Keratinocyte (primary cell): ENCODE measurements around the gene CRACR2B. TPM values are rescaled to one million over a fixed set of nuclear protein-coding genes. Genes with fewer than 3 reads are reported as not detected.

Experiments used
- DNase-seq: peaks from one replicate; pipeline ENCODE4 v3.0.0-alpha.2; 2011; ENCODE audit warnings: low read depth, missing footprints, low spot score
- FAIRE-seq: peaks from 2 replicates; lab custom pipeline; 2011; peaks lifted over from hg19 to GRCh38; lab: Jason Lieb, UNC
- H2AFZ ChIP-seq: 2 replicates; pipeline ENCODE4 v1.6.0; 2012; ENCODE audit warnings: low read length, control low read depth, inconsistent platforms; ENCODE audit not compliant: control insufficient read depth
- H3K27ac ChIP-seq: 2 replicates; pipeline ENCODE4 v1.5.1; 2011; ENCODE audit warnings: low read length; ENCODE audit not compliant: control insufficient read depth, insufficient read depth
- H3K27me3 ChIP-seq: 3 replicates; pipeline ENCODE4 v1.6.0; 2011; ENCODE audit warnings: low read length; ENCODE audit not compliant: control insufficient read depth, insufficient read depth; ENCODE audit errors: extremely low read depth
- H3K36me3 ChIP-seq, 2 experiments: 2 replicates in 1 of 2; 3 replicates in 1 of 2; pipeline ENCODE4 v1.5.1; 2011; ENCODE audit warnings: low read length in 2 of 2, mild to moderate bottlenecking in 1 of 2; ENCODE audit not compliant: control insufficient read depth in 2 of 2, insufficient read depth in 2 of 2; ENCODE audit errors: extremely low read depth in 1 of 2
- H3K4me1 ChIP-seq: 3 replicates; pipeline ENCODE4 v1.5.1; 2011; ENCODE audit warnings: low read length; ENCODE audit not compliant: control insufficient read depth, insufficient read depth; ENCODE audit errors: extremely low read depth
- H3K4me2 ChIP-seq: 3 replicates; pipeline ENCODE4 v1.6.0; 2011; ENCODE audit warnings: low read depth, low read length; ENCODE audit not compliant: control insufficient read depth, insufficient read depth; ENCODE audit errors: extremely low read depth
- H3K4me3 ChIP-seq, 3 experiments: fragments of 200-600 bp in 1 of 3; sonication (generic) in 1 of 3; 2 replicates in 2 of 3; 3 replicates in 1 of 3; pipeline ENCODE4 v1.5.1; 2011 to 2016; ENCODE audit warnings: low read length in 3 of 3, mild to moderate bottlenecking in 3 of 3, control low read depth in 2 of 3, inconsistent platforms in 1 of 3, low read depth in 1 of 3, mixed read lengths in 1 of 3, mixed run types in 1 of 3, moderate library complexity in 1 of 3; ENCODE audit not compliant: control insufficient read depth in 2 of 3, insufficient read depth in 2 of 3; ENCODE audit errors: extremely low read depth in 1 of 3
- H3K79me2 ChIP-seq: 2 replicates; pipeline ENCODE4 v1.6.0; 2012; ENCODE audit warnings: low read length; ENCODE audit not compliant: control insufficient read depth, insufficient read depth
- H3K9ac ChIP-seq: 3 replicates; pipeline ENCODE4 v1.6.0; 2011; ENCODE audit warnings: low read length; ENCODE audit not compliant: control insufficient read depth, insufficient read depth; ENCODE audit errors: extremely low read depth
- H3K9me1 ChIP-seq: 3 replicates; pipeline ENCODE4 v1.6.0; 2011; ENCODE audit warnings: low read length; ENCODE audit not compliant: control insufficient read depth, insufficient read depth; ENCODE audit errors: extremely low read depth
- H3K9me3 ChIP-seq: 2 replicates; pipeline ENCODE4 v1.5.1; 2012; ENCODE audit warnings: low read depth, low read length; ENCODE audit not compliant: control insufficient read depth
- H4K20me1 ChIP-seq: 3 replicates; pipeline ENCODE4 v1.6.0; 2011; ENCODE audit warnings: low read length; ENCODE audit not compliant: control insufficient read depth, insufficient read depth; ENCODE audit errors: extremely low read depth
- EZH2 ChIP-seq: IDR thresholded peaks from one replicate; pipeline ENCODE4 v1.6.1; 2012; ENCODE audit warnings: inconsistent platforms, mild to moderate bottlenecking, low read length, moderate library complexity
- dilution Hi-C: fragments of 300-500 bp; cut with MboI; formaldehyde crosslinking; loops from one replicate; pipeline ENCODE4 v1.7.0; 2020; ENCODE audit warnings: low sequenced_read_pairs; ENCODE audit not compliant: extremely low pct_ligation_motif_present
- polyA plus RNA-seq, 5 experiments: library from polyadenylated mRNA; depleted of rRNA in 3 of 5; stranded (reverse) in 3 of 5; stranded (forward) in 1 of 5; unstranded in 1 of 5; fragments of >200 nt; gene quantifications; 1 replicate in 1 of 5; 2 replicates in 3 of 5; 3 replicates in 1 of 5; pipeline versions ENCODE4 v1.2.1 to v1.2.3, GENCODE V29; 2011 to 2012; ENCODE audit warnings: missing spikeins in 2 of 5, low read depth in 1 of 5, low replicate concordance in 1 of 5
- TF ChIP-seq, protein P1 (sequence below), 3 experiments: IDR thresholded peaks in 1 of 3; conservative IDR thresholded peaks in 1 of 3; optimal IDR thresholded peaks in 1 of 3; 2 replicates in 2 of 3; 3 replicates in 1 of 3; pipeline versions ENCODE3 to v1.5.1; 2011; ENCODE audit warnings: low read length in 3 of 3, mild to moderate bottlenecking in 3 of 3, moderate library complexity in 2 of 3, control low read depth in 1 of 3, inconsistent platforms in 1 of 3; ENCODE audit not compliant: insufficient read depth in 2 of 3; ENCODE audit errors: extremely low read depth in 1 of 3

CRACR2B gene
- polyA plus RNA-seq, 1 donor (not counting 4 experiments of a cell fraction or from before 2014, with no cell fraction given), result 0.17 TPM

DNA sequence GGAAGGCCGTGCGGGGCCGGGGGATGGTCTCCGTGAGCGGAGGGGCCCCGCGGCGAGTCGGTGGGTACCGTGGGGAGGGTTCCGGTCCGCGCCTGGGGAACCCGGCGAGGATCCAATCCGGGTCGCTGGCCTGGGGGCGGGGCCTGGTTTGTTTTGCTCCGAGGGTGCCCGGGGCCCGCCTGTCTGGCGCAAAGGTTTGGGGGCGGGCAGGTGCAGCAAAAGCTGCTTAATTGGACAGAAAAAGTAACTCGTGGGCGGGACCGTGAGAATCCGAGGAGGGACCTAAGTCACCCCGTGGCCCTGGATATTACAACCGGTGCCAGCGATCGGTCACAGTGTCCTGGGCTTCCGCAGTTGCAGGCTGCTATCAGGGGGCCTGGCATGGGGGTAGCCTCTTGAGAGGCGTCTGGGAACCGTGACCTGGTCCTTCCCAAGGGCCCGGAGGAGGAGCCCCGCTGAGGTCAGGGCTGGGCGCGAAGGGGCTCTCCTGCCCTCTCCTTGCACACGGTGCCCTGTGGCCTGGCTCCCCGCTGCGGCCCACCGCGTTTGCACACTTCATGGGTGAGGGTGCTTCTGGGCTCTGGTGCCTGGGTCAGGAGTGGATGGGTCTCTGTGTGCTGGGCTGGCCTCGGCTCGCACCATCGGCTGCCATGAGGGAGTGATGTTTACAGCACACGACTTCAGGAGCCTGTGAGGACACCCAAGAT is 7.6 kb upstream of the CRACR2B start:
- dilution Hi-C loops, result no loop called here
- Histone ChIP-seq H3K4me1 (peaks cover 25% of the 10 kb centered on the region), H3K9ac (peak overlapping the region; percentile 81), H3K4me2 (peak overlapping the region; percentile 68), H3K36me3 (peaks cover 0 to 6% of the 10 kb centered on the region in 2 experiments), H3K27me3 (no peaks in the 10 kb centered on the region), H3K9me1 (peaks cover 7% of the 10 kb centered on the region), H3K4me3 (peak overlapping the region; percentile 71 to 78 (median 75)), H3K79me2 (peaks cover 6% of the 10 kb centered on the region), H3K9me3 (no peaks in the 10 kb centered on the region), H3K27ac (peak overlapping the region; percentile 76), H4K20me1 (no peaks in the 10 kb centered on the region), H2AFZ (no peak overlapping the region)
- TF ChIP-seq EZH2, result no peak
- TF ChIP-seq, protein P1, sequence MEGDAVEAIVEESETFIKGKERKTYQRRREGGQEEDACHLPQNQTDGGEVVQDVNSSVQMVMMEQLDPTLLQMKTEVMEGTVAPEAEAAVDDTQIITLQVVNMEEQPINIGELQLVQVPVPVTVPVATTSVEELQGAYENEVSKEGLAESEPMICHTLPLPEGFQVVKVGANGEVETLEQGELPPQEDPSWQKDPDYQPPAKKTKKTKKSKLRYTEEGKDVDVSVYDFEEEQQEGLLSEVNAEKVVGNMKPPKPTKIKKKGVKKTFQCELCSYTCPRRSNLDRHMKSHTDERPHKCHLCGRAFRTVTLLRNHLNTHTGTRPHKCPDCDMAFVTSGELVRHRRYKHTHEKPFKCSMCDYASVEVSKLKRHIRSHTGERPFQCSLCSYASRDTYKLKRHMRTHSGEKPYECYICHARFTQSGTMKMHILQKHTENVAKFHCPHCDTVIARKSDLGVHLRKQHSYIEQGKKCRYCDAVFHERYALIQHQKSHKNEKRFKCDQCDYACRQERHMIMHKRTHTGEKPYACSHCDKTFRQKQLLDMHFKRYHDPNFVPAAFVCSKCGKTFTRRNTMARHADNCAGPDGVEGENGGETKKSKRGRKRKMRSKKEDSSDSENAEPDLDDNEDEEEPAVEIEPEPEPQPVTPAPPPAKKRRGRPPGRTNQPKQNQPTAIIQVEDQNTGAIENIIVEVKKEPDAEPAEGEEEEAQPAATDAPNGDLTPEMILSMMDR (optimal IDR thresholded peaks at IDR 0.05 in 1 of 3, IDR thresholded peaks at IDR 0.05 in 1 of 3, conservative IDR thresholded peaks at IDR 0.05 in 1 of 3; ENCODE audit: extremely low read depth in 1 of 3, insufficient read depth in 2 of 3, low read length in 3 of 3), result no peak
- FAIRE-seq (no peak), DNase-seq (no peak)

DNA sequence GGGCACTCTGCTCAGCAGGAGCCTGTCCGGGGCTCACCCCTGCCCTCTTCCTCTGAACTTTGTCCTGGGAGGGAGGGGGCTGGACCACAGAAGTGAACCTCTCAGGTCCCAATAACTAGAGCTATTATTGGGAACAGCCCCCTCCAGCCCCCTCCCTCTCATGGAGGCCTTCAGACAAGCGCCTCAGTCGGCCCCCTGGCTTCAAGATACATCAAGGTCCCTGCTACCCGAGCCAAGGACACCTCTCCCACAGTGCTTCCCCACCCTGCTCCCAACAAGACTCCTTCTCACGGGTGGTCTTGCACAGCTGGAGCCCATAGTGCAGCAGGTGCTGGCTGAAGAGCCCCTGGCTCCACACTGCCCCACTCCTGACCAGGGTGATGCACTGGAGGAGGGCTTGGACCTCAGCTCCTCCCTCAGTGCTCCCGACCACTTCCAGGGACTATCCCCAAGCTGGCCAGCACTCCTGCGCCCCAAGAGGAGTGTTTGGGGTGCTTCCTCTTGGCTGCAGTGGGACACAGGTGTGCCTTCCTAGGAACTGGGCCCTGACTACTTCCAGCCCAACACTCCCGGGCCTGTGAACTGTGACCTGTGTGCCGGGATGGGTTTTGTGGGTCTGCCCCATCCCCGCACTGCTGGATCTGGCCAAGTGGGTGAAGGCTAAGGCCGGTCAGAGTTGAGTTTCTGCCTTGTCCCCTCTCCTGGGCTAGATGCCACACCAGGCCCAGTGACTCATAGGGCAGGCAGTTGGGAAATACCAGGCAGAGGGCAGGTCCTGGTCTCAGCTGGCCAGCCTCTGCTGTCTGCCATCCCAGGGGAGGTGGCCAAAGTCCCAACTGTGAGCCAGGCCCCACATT is 6.8 kb upstream of the CRACR2B start:
- dilution Hi-C loops, result no loop called here
- Histone ChIP-seq H3K4me2 (peak overlapping the region; percentile 68), H3K4me1 (peaks cover 25% of the 10 kb centered on the region), H3K36me3 (peaks cover 0 to 8% of the 10 kb centered on the region in 2 experiments), H3K27ac (no peak overlapping the region), H3K9me3 (no peaks in the 10 kb centered on the region), H4K20me1 (no peaks in the 10 kb centered on the region), H2AFZ (no peak overlapping the region), H3K4me3 (peak overlapping the region; percentile 71 to 78 (median 75)), H3K9me1 (peaks cover 7% of the 10 kb centered on the region), H3K27me3 (no peaks in the 10 kb centered on the region), H3K79me2 (peaks cover 6% of the 10 kb centered on the region), H3K9ac (peak overlapping the region; percentile 81)
- no peak for TF ChIP-seq EZH2
- TF ChIP-seq, protein P1 (optimal IDR thresholded peaks at IDR 0.05 in 1 of 3, IDR thresholded peaks at IDR 0.05 in 1 of 3, conservative IDR thresholded peaks at IDR 0.05 in 1 of 3; ENCODE audit: extremely low read depth in 1 of 3, insufficient read depth in 2 of 3, low read length in 3 of 3), result peak in 1 of 3 experiments; percentile 6
- no peak for DNase-seq
- no peak for FAIRE-seq
